Spleen (tissue), 11 donors: Measurements from ENCODE around the gene SYNDIG1. TPM values are rescaled to one million over a fixed set of nuclear protein-coding genes. Genes with fewer than 3 reads are reported as not detected.

ENCODE experiments used
- DNase-seq: peaks from one replicate; pipeline ENCODE4 v3.0.0-alpha.2; 2020
- H3K27ac ChIP-seq, 8 donors: fragments of 200-600 bp; sonication (generic) in 7 of 8; 1 replicate in 4 of 8; 2 replicates in 4 of 8; pipeline versions ENCODE4 v1.5.0 to v1.8.0; 2016 to 2021; ENCODE audit warnings: inconsistent platforms in 4 of 8, mild to moderate bottlenecking in 4 of 8, moderate library complexity in 1 of 8
- H3K27me3 ChIP-seq, 7 donors: fragments of 200-600 bp; sonication (generic) in 6 of 7; replicated peaks in 1 of 7; 1 replicate in 4 of 7; 2 replicates in 3 of 7; pipeline versions ENCODE4 v1.5.0 to v1.8.0; 2016 to 2021; ENCODE audit warnings: inconsistent platforms in 3 of 7, mild to moderate bottlenecking in 1 of 7
- H3K36me3 ChIP-seq, 6 donors: fragments of 200-600 bp; sonication (generic) in 5 of 6; 1 replicate in 4 of 6; 2 replicates in 2 of 6; pipeline versions ENCODE4 v1.5.0 to v1.8.0; 2016 to 2021; ENCODE audit warnings: inconsistent platforms in 2 of 6
- H3K4me1 ChIP-seq, 6 donors: fragments of 200-600 bp; sonication (generic) in 5 of 6; 1 replicate in 3 of 6; 2 replicates in 3 of 6; pipeline versions ENCODE4 v1.5.0 to v1.8.0; 2016 to 2021; ENCODE audit warnings: inconsistent platforms in 3 of 6
- H3K4me3 ChIP-seq, 8 donors: fragments of 200-600 bp; sonication (generic) in 7 of 8; 1 replicate in 4 of 8; 2 replicates in 4 of 8; pipeline versions ENCODE4 v1.5.0 to v1.8.0; 2016 to 2021; ENCODE audit warnings: inconsistent platforms in 4 of 8, mild to moderate bottlenecking in 4 of 8, moderate library complexity in 2 of 8
- H3K9me3 ChIP-seq, 8 donors: fragments of 200-600 bp; sonication (generic) in 7 of 8; 1 replicate in 4 of 8; 2 replicates in 4 of 8; pipeline versions ENCODE4 v1.5.0 to v1.8.0; 2016 to 2021; ENCODE audit warnings: inconsistent platforms in 4 of 8
- CTCF ChIP-seq, 11 experiments: fragments of 200-600 bp in 7 of 11; fragments of 450-650 bp in 4 of 11; sonication (generic) in 4 of 11; IDR thresholded peaks in 8 of 11; conservative IDR thresholded peaks in 3 of 11; 1 replicate in 7 of 11; 2 replicates in 4 of 11; pipeline versions ENCODE4 v1.4.0 to v1.8.0; 2016 to 2021; ENCODE audit warnings: antibody characterized with exemption in 11 of 11, inconsistent platforms in 4 of 11, mild to moderate bottlenecking in 1 of 11
- POLR2A ChIP-seq, 3 donors: fragments of 450-650 bp; IDR thresholded peaks; one replicate each; pipeline ENCODE4 v1.5.1; 2017; ENCODE audit warnings: antibody characterized with exemption in 3 of 3, mild to moderate bottlenecking in 1 of 3
- POLR2AphosphoS5 ChIP-seq, 3 donors: sonication (generic); formaldehyde crosslinking; IDR thresholded peaks; one replicate each; pipeline ENCODE4 v1.5.1; 2017; ENCODE audit warnings: antibody characterized with exemption in 3 of 3
- WGBS, 5 donors: extraction: QIAGEN DNeasy Blood & Tissue Kit in 3 of 5; methylation state at CpG; one replicate each; pipeline versions ENCODE4 v1.1.5 to v1.1.7; 2013 to 2018; 5-methylcytosine and 5-hydroxymethylcytosine counted together
- intact Hi-C: fragments of 100-400 bp; cut with DNase I; formaldehyde crosslinking; loops from one replicate; pipeline ENCODE4 v1.15.0; 2023; ENCODE audit warnings: low total_unique reads
- polyA plus RNA-seq, 3 donors: library from polyadenylated mRNA; stranded (reverse); fragments of 200-250 nt; gene quantifications; one replicate each; pipeline ENCODE4 v1.2.1, GENCODE V29; 2013
- total RNA-seq, 7 donors: library from RNA; depleted of rRNA in 3 of 7; stranded (reverse); fragments of >200 nt in 3 of 7; fragmentation: NEBNext Ultra II Directional in 4 of 7; extraction: Animal tissue kit (Norgen Biotek cat#: 25700) in 4 of 7; gene quantifications; one replicate each; pipeline versions ENCODE4 v1.1.0 to v1.2.1, GENCODE V29; 2016 to 2021
- donor health status: healthy with polysubstance abuse.
- donor health status: DM: no; HTN: no; CAD: no; lungs with moderate emphysema.
- donor health status: DM: no; HTN: no; CAD: no.
- donor health status: Bipolar disorder and iron deficiency.
- donor health status: healthy.
- donor health status: DM: no; HTN: no; CAD: no.
- donor health status: DM: yes; HTN: yes; CAD: no.

The SYNDIG1 gene
- total and polyA plus RNA-seq, 10 donors = 0.70 to 3.5 (median 1.3) TPM

DNA sequence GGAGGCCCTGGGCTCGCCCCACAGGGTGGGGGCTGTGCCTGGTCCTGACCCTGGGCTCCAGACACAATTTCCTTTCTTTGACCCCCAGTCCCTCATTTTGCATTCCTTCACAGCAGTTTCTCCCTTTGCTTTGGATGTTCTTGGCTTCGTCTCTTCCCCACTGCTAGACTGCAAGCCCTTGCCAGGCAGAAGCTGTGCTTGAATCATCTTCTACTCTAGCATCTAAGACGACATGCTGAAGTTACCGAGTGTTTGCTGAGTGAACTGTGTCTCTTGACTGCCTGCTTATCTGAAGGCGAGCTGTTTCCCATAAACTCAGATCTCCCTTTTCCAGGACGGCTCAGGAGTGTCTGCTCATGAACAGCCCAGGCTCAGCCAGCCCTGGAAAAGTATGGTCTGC lies 14.3 kb upstream of the SYNDIG1 start:
- Histone ChIP-seq H3K9me3 (no peaks in the 10 kb centered on the region), H3K36me3 (no peaks in the 10 kb centered on the region), H3K4me3 (no peak overlapping the region), H3K4me1 (no peaks in the 10 kb centered on the region), H3K27me3 (peaks cover 0 to 32% (median 0%) of the 10 kb centered on the region in 7 donors), H3K27ac (no peak overlapping the region)
- intact Hi-C loops = no loop called here
- no peak for TF ChIP-seq POLR2AphosphoS5 (IDR thresholded peaks at IDR 0.05)
- TF ChIP-seq POLR2A (IDR thresholded peaks at IDR 0.05) = no peak
- no peak for TF ChIP-seq CTCF (IDR thresholded peaks at IDR 0.05 in 8 of 11, conservative IDR thresholded peaks at IDR 0.05 in 3 of 11)
- 74 to 90% (median 83%) methylated on average over 6 of the region's 6 CpGs for WGBS, 5 donors
- no peak for DNase-seq

DNA sequence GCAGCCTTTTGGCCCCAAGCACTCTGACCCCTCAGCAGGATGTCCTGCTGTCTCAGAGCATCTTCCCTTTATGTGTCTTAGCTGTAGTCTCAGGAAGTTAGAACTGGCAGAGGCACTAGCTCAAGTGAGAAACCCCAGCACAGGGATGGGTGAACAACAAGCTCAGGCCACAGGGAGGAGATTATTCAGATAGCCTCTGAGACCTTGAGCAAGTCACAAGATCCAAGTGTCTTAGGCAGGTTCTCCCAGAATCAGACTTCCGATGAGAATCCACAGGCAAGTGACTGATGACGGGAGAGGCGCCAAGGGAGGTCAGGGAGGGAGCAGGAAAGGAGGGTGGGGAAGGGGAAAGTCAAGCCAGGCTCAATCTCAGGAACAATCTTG lies 13.0 kb upstream of the SYNDIG1 start:
- intact Hi-C loops = no loop called here
- WGBS, 5 donors = 61 to 78% (median 72%) methylated on average over 3 of the region's 3 CpGs
- H3K36me3 ChIP-seq = no peaks in the 10 kb centered on the region
- no peaks in the 10 kb centered on the region for H3K9me3 ChIP-seq
- H3K27ac ChIP-seq = no peak overlapping the region
- no peak overlapping the region for H3K4me3 ChIP-seq
- no peaks in the 10 kb centered on the region for H3K4me1 ChIP-seq
- no peak for TF ChIP-seq CTCF (IDR thresholded peaks at IDR 0.05 in 8 of 11, conservative IDR thresholded peaks at IDR 0.05 in 3 of 11)
- TF ChIP-seq POLR2A (IDR thresholded peaks at IDR 0.05) = no peak
- no peak for TF ChIP-seq POLR2AphosphoS5 (IDR thresholded peaks at IDR 0.05)
- no peak for DNase-seq
- peaks cover 0 to 32% (median 0%) of the 10 kb centered on the region in 7 donors for H3K27me3 ChIP-seq

- TF ChIP-seq POLR2A (IDR thresholded peaks at IDR 0.05) = no peak
- Histone ChIP-seq H3K4me3 (no peak overlapping the region), H3K9me3 (no peaks in the 10 kb centered on the region), H3K4me1 (no peaks in the 10 kb centered on the region), H3K36me3 (no peaks in the 10 kb centered on the region), H3K27ac (no peak overlapping the region), H3K27me3 (peaks cover 0 to 23% (median 0%) of the 10 kb centered on the region in 7 donors)
- intact Hi-C loops = no loop called here
- no peak for DNase-seq
- WGBS, 5 donors = 52 to 84% (median 76%) methylated on average over 2 of the region's 2 CpGs
Observed at GRCh38 chr20:24458436-24458835, 11.0 kb upstream of the SYNDIG1 start.

DNA sequence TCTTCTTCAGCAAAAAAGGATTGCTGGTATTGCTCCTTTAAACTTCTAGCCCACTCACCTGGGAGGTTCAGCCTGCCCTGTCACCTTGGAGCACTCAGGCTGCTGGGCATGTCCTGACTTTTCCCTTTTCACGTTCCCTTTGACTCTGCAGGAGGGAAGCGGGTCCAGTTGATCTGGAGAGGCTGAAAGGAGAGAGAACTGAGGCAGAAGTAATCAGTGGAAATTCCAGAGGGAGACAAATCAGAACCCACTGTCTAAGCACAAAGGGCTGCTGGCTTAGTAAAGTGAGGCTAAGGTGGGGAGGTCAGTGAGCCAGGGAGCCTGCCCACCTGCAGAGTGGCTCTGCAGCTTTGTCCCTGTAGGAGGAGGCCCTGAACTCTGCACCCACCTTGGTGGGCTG lies 9.7 kb upstream of the SYNDIG1 start:
- H3K36me3 ChIP-seq = no peaks in the 10 kb centered on the region
- no peak for TF ChIP-seq POLR2A (IDR thresholded peaks at IDR 0.05)
- TF ChIP-seq POLR2AphosphoS5 (IDR thresholded peaks at IDR 0.05) = no peak
- no peak for TF ChIP-seq CTCF (IDR thresholded peaks at IDR 0.05 in 8 of 11, conservative IDR thresholded peaks at IDR 0.05 in 3 of 11)
- H3K27ac ChIP-seq = no peak overlapping the region
- intact Hi-C loops = no loop called here
- DNase-seq = no peak
- no peaks in the 10 kb centered on the region for H3K9me3 ChIP-seq
- WGBS, 5 donors = 83 to 95% (median 87%) methylated on average over 2 of the region's 2 CpGs
- no peaks in the 10 kb centered on the region for H3K4me1 ChIP-seq
- H3K27me3 ChIP-seq = peaks cover 0 to 36% (median 0%) of the 10 kb centered on the region in 7 donors
- no peak overlapping the region for H3K4me3 ChIP-seq

DNA sequence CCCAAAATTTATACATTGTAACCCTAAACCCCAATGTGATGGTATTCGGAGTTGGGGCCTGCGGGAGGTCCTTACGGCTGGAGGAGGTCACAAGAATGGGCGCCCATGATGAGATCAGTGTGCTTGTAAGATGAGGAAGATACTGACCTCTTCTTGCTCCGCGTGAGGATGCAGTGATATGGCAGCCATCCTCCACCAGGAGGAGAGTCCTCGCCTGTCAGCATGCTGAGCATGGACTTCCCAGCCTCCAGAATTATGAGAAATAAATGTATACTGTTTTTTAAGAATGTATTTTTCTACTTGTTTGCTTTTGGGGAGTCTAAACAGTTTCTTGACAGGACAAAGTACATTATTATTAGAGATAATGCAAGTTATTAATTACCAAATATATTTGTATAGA lies 8.7 kb upstream of the SYNDIG1 start:
- H3K27me3 ChIP-seq = peaks cover 0 to 42% (median 0%) of the 10 kb centered on the region in 7 donors
- no peaks in the 10 kb centered on the region for H3K4me1 ChIP-seq
- H3K36me3 ChIP-seq = no peaks in the 10 kb centered on the region
- intact Hi-C loops = no loop called here
- H3K4me3 ChIP-seq = no peak overlapping the region
- TF ChIP-seq POLR2A (IDR thresholded peaks at IDR 0.05) (no peak), POLR2AphosphoS5 (IDR thresholded peaks at IDR 0.05) (no peak), CTCF (IDR thresholded peaks at IDR 0.05 in 8 of 11, conservative IDR thresholded peaks at IDR 0.05 in 3 of 11) (no peak)
- no peak for DNase-seq
- WGBS, 5 donors = 87 to 93% (median 89%) methylated on average over 7 of the region's 7 CpGs
- no peak overlapping the region for H3K27ac ChIP-seq
- no peaks in the 10 kb centered on the region for H3K9me3 ChIP-seq
